C4-2B (cell line): ENCODE data around the gene MACF1.

Experiments
- ZFX ChIP-seq: fragments of 450-650 bp; IDR thresholded peaks from 2 replicates; pipeline ENCODE4 v1.6.1; 2017
- TF ChIP-seq, protein P1 (sequence below): fragments of 450-650 bp; conservative IDR thresholded peaks from 2 replicates; pipeline ENCODE4 v1.5.1; 2017; ENCODE audit warnings: mild to moderate bottlenecking

DNA sequence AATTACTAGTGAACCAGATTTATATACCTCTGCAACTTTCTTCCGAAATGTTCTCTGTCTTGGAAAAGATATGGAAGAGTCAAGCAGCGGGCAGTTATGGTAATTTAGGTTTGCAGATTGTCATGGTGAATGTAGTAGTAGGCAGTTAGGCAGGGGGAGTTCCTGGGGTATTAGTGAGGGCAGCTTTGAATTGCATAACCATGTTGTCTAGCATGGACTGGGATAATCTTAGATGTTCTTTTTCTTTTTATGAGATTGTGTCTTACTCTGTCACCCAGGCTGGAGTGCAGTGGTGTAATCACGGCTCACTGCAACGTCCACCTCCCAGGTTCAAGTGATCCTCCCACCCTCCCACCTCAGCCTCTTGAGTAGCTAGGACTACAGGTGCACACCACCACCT, 25.0 kb downstream of the MACF1 start:
- TF ChIP-seq, protein P1, sequence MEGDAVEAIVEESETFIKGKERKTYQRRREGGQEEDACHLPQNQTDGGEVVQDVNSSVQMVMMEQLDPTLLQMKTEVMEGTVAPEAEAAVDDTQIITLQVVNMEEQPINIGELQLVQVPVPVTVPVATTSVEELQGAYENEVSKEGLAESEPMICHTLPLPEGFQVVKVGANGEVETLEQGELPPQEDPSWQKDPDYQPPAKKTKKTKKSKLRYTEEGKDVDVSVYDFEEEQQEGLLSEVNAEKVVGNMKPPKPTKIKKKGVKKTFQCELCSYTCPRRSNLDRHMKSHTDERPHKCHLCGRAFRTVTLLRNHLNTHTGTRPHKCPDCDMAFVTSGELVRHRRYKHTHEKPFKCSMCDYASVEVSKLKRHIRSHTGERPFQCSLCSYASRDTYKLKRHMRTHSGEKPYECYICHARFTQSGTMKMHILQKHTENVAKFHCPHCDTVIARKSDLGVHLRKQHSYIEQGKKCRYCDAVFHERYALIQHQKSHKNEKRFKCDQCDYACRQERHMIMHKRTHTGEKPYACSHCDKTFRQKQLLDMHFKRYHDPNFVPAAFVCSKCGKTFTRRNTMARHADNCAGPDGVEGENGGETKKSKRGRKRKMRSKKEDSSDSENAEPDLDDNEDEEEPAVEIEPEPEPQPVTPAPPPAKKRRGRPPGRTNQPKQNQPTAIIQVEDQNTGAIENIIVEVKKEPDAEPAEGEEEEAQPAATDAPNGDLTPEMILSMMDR: no peak
- no peak for TF ChIP-seq ZFX
